GM12874 (cell line): ENCODE measurements around the gene YLPM1.

Experiments
- CTCF ChIP-seq: IDR thresholded peaks from 2 replicates; pipeline ENCODE4 v1.5.1; 2011; ENCODE audit warnings: low read depth, mild to moderate bottlenecking, control low read depth, low read length, moderate library complexity; ENCODE audit not compliant: insufficient read depth

YLPM1 gene

DNA sequence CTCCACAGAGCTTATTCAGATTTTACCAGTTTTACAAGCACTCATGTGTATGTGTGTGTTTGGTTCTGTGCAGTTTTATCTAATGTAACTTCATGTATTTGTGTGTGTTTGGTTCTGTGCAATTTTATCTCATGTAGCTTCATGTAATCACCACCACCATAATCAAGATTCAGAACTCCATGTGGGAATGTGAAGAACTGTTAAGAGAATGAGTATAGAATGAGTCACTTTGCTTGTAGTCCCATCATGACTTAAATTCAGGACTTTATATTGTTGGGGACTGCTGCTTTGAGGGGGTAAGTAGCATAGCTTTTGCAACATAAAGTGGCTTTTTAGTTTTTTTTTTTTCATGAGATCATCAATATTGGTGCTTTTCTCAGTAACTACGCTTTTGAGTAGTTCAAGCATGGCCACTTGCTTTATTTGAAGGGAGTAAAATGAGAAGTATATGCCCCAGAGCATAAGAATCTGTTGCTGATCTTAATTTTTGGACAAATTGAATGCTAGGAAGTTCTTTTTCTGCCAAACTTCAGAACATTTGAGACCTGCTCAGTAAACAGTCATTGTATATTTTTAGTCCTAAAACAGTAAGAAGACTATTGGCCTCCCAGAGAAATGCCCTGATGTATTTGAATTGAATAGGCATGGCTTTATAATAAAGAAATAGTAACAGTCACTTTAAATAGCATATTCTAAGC is 84.0 kb downstream of the YLPM1 start:
- TF ChIP-seq CTCF, result no peak

DNA sequence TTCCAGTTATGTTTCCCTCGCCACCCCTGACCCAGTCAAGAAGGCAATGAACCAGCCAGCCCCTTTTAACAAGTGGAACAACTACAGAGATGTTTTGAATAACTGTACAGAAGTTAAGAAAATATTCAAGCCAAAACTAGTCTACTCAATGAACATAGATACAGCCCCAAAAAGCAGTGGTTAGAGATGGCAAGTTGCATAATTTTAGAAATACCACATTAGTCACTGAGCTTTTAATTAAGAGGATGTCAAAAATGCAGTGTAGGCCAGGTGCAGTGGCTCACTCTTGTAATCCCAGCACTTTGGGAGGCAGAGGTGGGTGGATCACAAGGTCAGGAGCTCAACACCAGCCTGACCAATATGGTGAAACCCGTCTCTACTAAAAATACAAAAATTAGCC is 85.7 kb downstream of the YLPM1 start:
- no peak for TF ChIP-seq CTCF

GRCh38 chr14:74852922-74853530 is 89.9 kb downstream of the YLPM1 start:
- no peak for TF ChIP-seq CTCF

GRCh38 chr14:74853581-74853980 is 90.5 kb downstream of the YLPM1 start:
- TF ChIP-seq CTCF, result no peak

GRCh38 chr14:74855021-74855420 is 91.9 kb downstream of the YLPM1 start:
- no peak for TF ChIP-seq CTCF

DNA sequence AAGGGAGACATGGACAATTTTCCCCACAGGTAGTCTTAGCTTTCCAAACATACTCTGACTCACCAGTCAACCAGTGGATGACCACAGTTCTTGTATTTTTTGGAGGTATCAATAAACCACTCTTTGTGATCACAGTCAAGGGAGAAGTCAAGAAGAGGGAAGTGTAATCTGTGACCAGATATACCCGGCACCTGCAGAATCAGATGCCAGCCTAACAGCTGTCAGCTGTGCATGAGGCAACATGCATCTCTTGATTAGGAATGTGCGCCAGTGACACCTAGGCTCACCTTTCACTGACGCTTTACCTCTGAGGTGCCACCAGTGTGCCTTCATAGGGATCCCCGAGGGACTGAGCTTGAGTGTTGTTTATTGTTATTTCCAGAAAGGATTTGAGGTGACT is 92.8 kb downstream of the YLPM1 start:
- no peak for TF ChIP-seq CTCF

GRCh38 chr14:74856366-74856765 is 93.2 kb downstream of the YLPM1 start:
- TF ChIP-seq CTCF, result no peak

- TF ChIP-seq CTCF, result no peak
Observed at GRCh38 chr14:74858022-74858421, 94.9 kb downstream of the YLPM1 start.
